Right hindlimb (tissue), 1 donor: ENCODE data around the gene HSPG2.
A peak's percentile ranks its signal among the peaks of the same experiment; 100 is the strongest.

Experiments
- DNase-seq: peaks from one replicate; pipeline ENCODE4 v3.0.0-alpha.2; 2018

Gene HSPG2

GRCh38 chr1:21878009-21878773, 58.9 kb downstream of the HSPG2 start:
- DNase-seq: no peak

- DNase-seq: no peak
Observed at GRCh38 chr1:21876267-21876666, 60.8 kb downstream of the HSPG2 start.

- no peak for DNase-seq
Observed at GRCh38 chr1:21875621-21876063, 61.5 kb downstream of the HSPG2 start.

GRCh38 chr1:21874778-21875547, 62.1 kb downstream of the HSPG2 start:
- no peak for DNase-seq

- DNase-seq: no peak
Observed at GRCh38 chr1:21874328-21874727, 62.8 kb downstream of the HSPG2 start.

GRCh38 chr1:21873761-21874160, 63.3 kb downstream of the HSPG2 start:
- DNase-seq: no peak

- DNase-seq: no peak
Observed at GRCh38 chr1:21873174-21873573, 63.9 kb downstream of the HSPG2 start.

- DNase-seq: no peak
Observed at GRCh38 chr1:21872445-21873079, 64.5 kb downstream of the HSPG2 start.

- DNase-seq: no peak
Observed at GRCh38 chr1:21871943-21872342, 65.2 kb downstream of the HSPG2 start.

GRCh38 chr1:21870611-21871010, 66.5 kb downstream of the HSPG2 start:
- no peak for DNase-seq

GRCh38 chr1:21869620-21870121, 67.4 kb downstream of the HSPG2 start:
- DNase-seq: peak; percentile 60

- no peak for DNase-seq
Observed at GRCh38 chr1:21868941-21869454, 68.1 kb downstream of the HSPG2 start.

- no peak for DNase-seq
Observed at GRCh38 chr1:21868482-21868881, 68.6 kb downstream of the HSPG2 start.

GRCh38 chr1:21867451-21867996, 69.6 kb downstream of the HSPG2 start:
- no peak for DNase-seq

- DNase-seq: no peak
Observed at GRCh38 chr1:21866707-21867043, 70.4 kb downstream of the HSPG2 start.

- DNase-seq: no peak
Observed at GRCh38 chr1:21865943-21866706, 71.0 kb downstream of the HSPG2 start.

GRCh38 chr1:21865609-21865942, 71.5 kb downstream of the HSPG2 start:
- DNase-seq: no peak

- no peak for DNase-seq
Observed at GRCh38 chr1:21864730-21865129, 72.4 kb downstream of the HSPG2 start.

GRCh38 chr1:21863981-21864380, 73.1 kb downstream of the HSPG2 start:
- DNase-seq: no peak

GRCh38 chr1:21861602-21862429, 75.3 kb downstream of the HSPG2 start:
- no peak for DNase-seq

GRCh38 chr1:21860971-21861370, 76.1 kb downstream of the HSPG2 start:
- DNase-seq: no peak
